Brain microvascular endothelial cell (primary cell): ENCODE measurements around the gene RTN1.

ENCODE experiments used
- DNase-seq: peaks from one replicate; pipeline ENCODE4 v3.0.0-alpha.2; 2020
- H3K27ac ChIP-seq: fragments of 250-450 bp; sonication (Bioruptor Pico); 2 replicates; pipeline ENCODE4 v1.5.1; 2020; ENCODE audit warnings: mild to moderate bottlenecking, moderate library complexity
- H3K27me3 ChIP-seq: fragments of 250-450 bp; sonication (Bioruptor Pico); replicated peaks from 2 replicates; pipeline ENCODE4 v1.5.1; 2020; ENCODE audit warnings: mild to moderate bottlenecking
- H3K36me3 ChIP-seq: fragments of 250-450 bp; sonication (Bioruptor Pico); replicated peaks from 2 replicates; pipeline ENCODE4 v1.5.1; 2020; ENCODE audit warnings: mild to moderate bottlenecking
- H3K4me3 ChIP-seq: 2 replicates; pipeline ENCODE4 v1.5.1; 2011; ENCODE audit warnings: low read depth, mild to moderate bottlenecking, control low read depth, low read length, moderate library complexity
- CTCF ChIP-seq: IDR thresholded peaks from 2 replicates; pipeline ENCODE4 v1.5.1; 2011; ENCODE audit warnings: low read depth, mild to moderate bottlenecking, moderate library complexity, low read length, control low read depth, inconsistent platforms; ENCODE audit errors: missing control alignments
- in situ Hi-C: cut with HindIII; loops from 2 replicates; pipeline ENCODE4 v1.10.0; 2017; ENCODE audit warnings: low sequenced_read_pairs, low pct_ligation_motif_present

RTN1 gene

GRCh38 chr14:59863806-59864525 is 6.6 kb downstream of the RTN1 start:
- no peak for DNase-seq
- no peaks in the 10 kb centered on the region for H3K27me3 ChIP-seq
- no peak for TF ChIP-seq CTCF
- no peak overlapping the region for H3K4me3 ChIP-seq
- in situ Hi-C loops = no loop called here
- H3K36me3 ChIP-seq = no peaks in the 10 kb centered on the region
- no peak overlapping the region for H3K27ac ChIP-seq

GRCh38 chr14:59857328-59857727 is 13.2 kb downstream of the RTN1 start:
- in situ Hi-C loops = no loop called here
- Histone ChIP-seq H3K27ac (no peak overlapping the region), H3K36me3 (no peaks in the 10 kb centered on the region), H3K4me3 (no peak overlapping the region), H3K27me3 (no peaks in the 10 kb centered on the region)
- no peak for TF ChIP-seq CTCF
- DNase-seq = no peak

- no peak for DNase-seq
- in situ Hi-C loops = no loop called here
- H3K27me3 ChIP-seq = no peaks in the 10 kb centered on the region
- TF ChIP-seq CTCF = no peak
- H3K4me3 ChIP-seq = no peak overlapping the region
- no peaks in the 10 kb centered on the region for H3K36me3 ChIP-seq
- H3K27ac ChIP-seq = no peak overlapping the region
Observed at GRCh38 chr14:59852350-59852749, 18.2 kb downstream of the RTN1 start.

GRCh38 chr14:59850458-59850857 is 20.1 kb downstream of the RTN1 start:
- TF ChIP-seq CTCF = no peak
- H3K4me3 ChIP-seq = no peak overlapping the region
- no peaks in the 10 kb centered on the region for H3K27me3 ChIP-seq
- in situ Hi-C loops = no loop called here
- DNase-seq = no peak
- no peak overlapping the region for H3K27ac ChIP-seq
- H3K36me3 ChIP-seq = no peaks in the 10 kb centered on the region

- Histone ChIP-seq H3K36me3 (no peaks in the 10 kb centered on the region), H3K27me3 (no peaks in the 10 kb centered on the region), H3K27ac (no peak overlapping the region), H3K4me3 (no peak overlapping the region)
- DNase-seq = no peak
- no peak for TF ChIP-seq CTCF
- in situ Hi-C loops = no loop called here
Observed at GRCh38 chr14:59849411-59850130, 21.0 kb downstream of the RTN1 start.

- no peak for DNase-seq
- TF ChIP-seq CTCF = no peak
- Histone ChIP-seq H3K27me3 (no peaks in the 10 kb centered on the region), H3K36me3 (no peaks in the 10 kb centered on the region), H3K27ac (no peak overlapping the region), H3K4me3 (no peak overlapping the region)
- in situ Hi-C loops = no loop called here
Observed at GRCh38 chr14:59848671-59849070, 21.9 kb downstream of the RTN1 start.
